Liver (tissue), 9 donors: ENCODE data around the gene HHIPL1. TPM values are rescaled to one million over a fixed set of nuclear protein-coding genes. Genes with fewer than 3 reads are reported as not detected.

Experiments used
- DNase-seq: peaks from one replicate; pipeline ENCODE4 v3.0.0-alpha.2; 2017; ENCODE audit warnings: low spot score
- H3K27ac ChIP-seq, 2 donors: one replicate each; pipeline ENCODE4 v1.7.0; 2013; ENCODE audit warnings: inconsistent platforms in 2 of 2, low read length in 2 of 2, control low read depth in 1 of 2, low read depth in 1 of 2, mild to moderate bottlenecking in 1 of 2
- H3K27me3 ChIP-seq, 4 donors: one replicate each; pipeline versions ENCODE4 v1.6.1 to v1.7.0; 2013; ENCODE audit warnings: low read length in 3 of 4, inconsistent platforms in 1 of 4, mild to moderate bottlenecking in 1 of 4, moderate library complexity in 1 of 4; ENCODE audit not compliant: control insufficient read depth in 4 of 4, insufficient read depth in 4 of 4
- H3K36me3 ChIP-seq, 4 donors: one replicate each; pipeline versions ENCODE4 v1.6.1 to v1.7.0; 2013; ENCODE audit warnings: low read length in 3 of 4, mild to moderate bottlenecking in 3 of 4, low read depth in 1 of 4, moderate library complexity in 1 of 4; ENCODE audit not compliant: control insufficient read depth in 4 of 4, insufficient read depth in 3 of 4
- H3K4me1 ChIP-seq, 4 donors: one replicate each; pipeline versions ENCODE4 v1.6.1 to v1.7.0; 2013; ENCODE audit warnings: low read length in 3 of 4, mild to moderate bottlenecking in 3 of 4, moderate library complexity in 1 of 4; ENCODE audit not compliant: control insufficient read depth in 4 of 4, insufficient read depth in 4 of 4
- H3K4me3 ChIP-seq, 3 donors: one replicate each; pipeline versions ENCODE4 v1.6.1 to v1.7.0; 2013; ENCODE audit warnings: low read length in 3 of 3, control low read depth in 1 of 3, low read depth in 1 of 3, mild to moderate bottlenecking in 1 of 3
- H3K9ac ChIP-seq, 2 donors: one replicate each; pipeline ENCODE4 v1.7.0; 2013; ENCODE audit warnings: low read length in 2 of 2, mild to moderate bottlenecking in 2 of 2, moderate library complexity in 2 of 2, control low read depth in 1 of 2, low read depth in 1 of 2
- H3K9me3 ChIP-seq, 4 donors: one replicate each; pipeline versions ENCODE4 v1.6.1 to v1.7.0; 2013; ENCODE audit warnings: low read length in 3 of 4; ENCODE audit not compliant: control insufficient read depth in 4 of 4
- CTCF ChIP-seq: fragments of 150-350 bp; IDR thresholded peaks from 2 replicates; pipeline ENCODE4 v1.5.1; 2017; ENCODE audit warnings: improper control_type of control experiment, low read depth, low read length; ENCODE audit not compliant: missing input control
- EGR1 ChIP-seq, 2 donors: IDR thresholded peaks; 2 replicates each; pipeline ENCODE4 v1.6.1; 2016 to 2018; ENCODE audit warnings: antibody characterized with exemption in 2 of 2, low read depth in 2 of 2
- FOXA1 ChIP-seq: IDR thresholded peaks from 2 replicates; pipeline ENCODE4 v1.6.1; 2016; ENCODE audit warnings: antibody characterized with exemption
- FOXA2 ChIP-seq: IDR thresholded peaks from 2 replicates; pipeline ENCODE4 v1.6.1; 2016; ENCODE audit warnings: antibody characterized with exemption
- GABPA ChIP-seq, 2 donors: IDR thresholded peaks in 1 of 2; conservative IDR thresholded peaks in 1 of 2; 2 replicates each; pipeline ENCODE4 v1.6.1; 2016; ENCODE audit warnings: antibody characterized with exemption in 2 of 2, mild to moderate bottlenecking in 1 of 2, moderate library complexity in 1 of 2
- HNF4A ChIP-seq, 2 donors: conservative IDR thresholded peaks; 2 replicates each; pipeline ENCODE4 v1.6.1; 2016; ENCODE audit warnings: antibody characterized with exemption in 2 of 2, mild to moderate bottlenecking in 2 of 2
- HNF4G ChIP-seq: IDR thresholded peaks from 2 replicates; pipeline ENCODE4 v1.6.1; 2016; ENCODE audit warnings: antibody characterized with exemption
- JUND ChIP-seq, 2 donors: IDR thresholded peaks; 2 replicates each; pipeline ENCODE4 v1.6.1; 2016; ENCODE audit warnings: antibody characterized with exemption in 2 of 2
- NR2F2 ChIP-seq: IDR thresholded peaks from 2 replicates; pipeline ENCODE4 v1.6.1; 2016; ENCODE audit warnings: antibody characterized with exemption
- REST ChIP-seq: IDR thresholded peaks from 2 replicates; pipeline ENCODE4 v1.6.1; 2016; ENCODE audit warnings: antibody characterized with exemption, mild to moderate bottlenecking
- SP1 ChIP-seq: IDR thresholded peaks from 2 replicates; pipeline ENCODE4 v1.6.1; 2018; ENCODE audit warnings: antibody characterized with exemption, mild to moderate bottlenecking
- TAF1 ChIP-seq: conservative IDR thresholded peaks from 2 replicates; pipeline ENCODE4 v1.6.1; 2016; ENCODE audit warnings: antibody characterized with exemption, mild to moderate bottlenecking
- WGBS: extraction: QIAGEN DNeasy Blood & Tissue Kit; methylation state at CpG from one replicate; pipeline ENCODE4 v1.1.7; 2013; 5-methylcytosine and 5-hydroxymethylcytosine counted together
- polyA plus RNA-seq, 2 donors: library from polyadenylated mRNA; stranded (reverse) in 1 of 2; unstranded in 1 of 2; fragments of 200-250 nt in 1 of 2; fragments of >200 nt in 1 of 2; fragmentation: Nextera tagmentation in 1 of 2; extraction: Ambion mirVana in 1 of 2; gene quantifications; one replicate each; pipeline versions ENCODE4 v1.2.1 to v1.2.3, GENCODE V29; 2013 to 2015
- total RNA-seq, 2 donors: library from RNA; depleted of rRNA; stranded (reverse); fragments of >200 nt; gene quantifications; one replicate each; pipeline ENCODE4 v1.2.3, GENCODE V29; 2014
- TF ChIP-seq, protein P1 (sequence below): IDR thresholded peaks from 2 replicates; pipeline ENCODE4 v1.6.1; 2016; ENCODE audit warnings: antibody characterized with exemption
- donor health status: healthy.
- donor health status: healthy.
- donor health status: healthy.
- donor health status: healthy.
- donor health status: healthy.

The HHIPL1 gene
- total and polyA plus RNA-seq, 4 donors, result 0.96 to 1.7 (median 1.0) TPM

GRCh38 chr14:99612071-99612737 is 32.7 kb upstream of the HHIPL1 start:
- H3K9me3 ChIP-seq, result no peaks in the 10 kb centered on the region
- no peak overlapping the region for H3K4me3 ChIP-seq
- WGBS, result 85% methylated on average over 11 of the region's 11 CpGs
- H3K9ac ChIP-seq, result no peak overlapping the region
- DNase-seq, result no peak
- no peaks in the 10 kb centered on the region for H3K36me3 ChIP-seq
- no peak overlapping the region for H3K27ac ChIP-seq
- H3K27me3 ChIP-seq, result no peaks in the 10 kb centered on the region
- H3K4me1 ChIP-seq, result no peaks in the 10 kb centered on the region
- no peak for TF ChIP-seq JUND (IDR thresholded peaks at IDR 0.05)
- no peak for TF ChIP-seq NR2F2
- no peak for TF ChIP-seq FOXA2
- no peak for TF ChIP-seq TAF1
- TF ChIP-seq CTCF, result no peak
- TF ChIP-seq SP1, result no peak
- TF ChIP-seq EGR1 (IDR thresholded peaks at IDR 0.05; ENCODE audit: low read depth in 2 of 2), result no peak
- no peak for TF ChIP-seq REST
- no peak for TF ChIP-seq FOXA1
- no peak for TF ChIP-seq HNF4A (conservative IDR thresholded peaks at IDR 0.05)
- no peak for TF ChIP-seq HNF4G
- TF ChIP-seq, protein P1, sequence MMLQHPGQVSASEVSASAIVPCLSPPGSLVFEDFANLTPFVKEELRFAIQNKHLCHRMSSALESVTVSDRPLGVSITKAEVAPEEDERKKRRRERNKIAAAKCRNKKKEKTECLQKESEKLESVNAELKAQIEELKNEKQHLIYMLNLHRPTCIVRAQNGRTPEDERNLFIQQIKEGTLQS, result no peak

- WGBS, result 90% methylated on average over 8 of the region's 8 CpGs
- no peak for DNase-seq
- Histone ChIP-seq H3K9me3 (no peaks in the 10 kb centered on the region), H3K9ac (no peak overlapping the region), H3K27me3 (no peaks in the 10 kb centered on the region), H3K4me3 (no peak overlapping the region), H3K27ac (no peak overlapping the region), H3K36me3 (no peaks in the 10 kb centered on the region), H3K4me1 (no peaks in the 10 kb centered on the region)
- TF ChIP-seq GABPA (IDR thresholded peaks at IDR 0.05 in 1 of 2, conservative IDR thresholded peaks at IDR 0.05 in 1 of 2) (no peak), TAF1 (no peak)
These were observed 32.1 kb upstream of the HHIPL1 start for GRCh38 chr14:99612738-99613330.
